Neuronal stem cell (in vitro differentiated cells): ENCODE measurements around the gene SLC35D1.

ENCODE experiments used
- DNase-seq: peaks from one replicate; pipeline ENCODE4 v3.0.0-alpha.2; 2013; ENCODE audit warnings: low spot score
- H2AFZ ChIP-seq: one replicate; pipeline ENCODE4 v1.6.1; 2013; ENCODE audit warnings: mild to moderate bottlenecking, low read length, inconsistent platforms
- H2AK5ac ChIP-seq: 2 replicates; pipeline ENCODE4 v1.6.1; 2013; ENCODE audit warnings: low read depth, mild to moderate bottlenecking, inconsistent platforms, low read length, moderate library complexity, mixed read lengths
- H2BK120ac ChIP-seq: 2 replicates; pipeline ENCODE4 v1.6.1; 2013; ENCODE audit warnings: low read depth, mild to moderate bottlenecking, inconsistent platforms, low read length, moderate library complexity, mixed read lengths
- H2BK12ac ChIP-seq: one replicate; pipeline ENCODE4 v1.6.1; 2013; ENCODE audit warnings: low read length, inconsistent platforms
- H2BK15ac ChIP-seq: 2 replicates; pipeline ENCODE4 v1.6.1; 2013; ENCODE audit warnings: mild to moderate bottlenecking, low read length, inconsistent platforms, mixed read lengths
- H2BK5ac ChIP-seq: one replicate; pipeline ENCODE4 v1.6.1; 2013; ENCODE audit warnings: inconsistent platforms, mild to moderate bottlenecking, low read length, moderate library complexity
- H3K14ac ChIP-seq: one replicate; pipeline ENCODE4 v1.6.1; 2013; ENCODE audit warnings: low read length, inconsistent platforms
- H3K18ac ChIP-seq: 2 replicates; pipeline ENCODE4 v1.6.1; 2013; ENCODE audit warnings: low read length, inconsistent platforms
- H3K23ac ChIP-seq: 2 replicates; pipeline ENCODE4 v1.6.1; 2013; ENCODE audit warnings: low read depth, mild to moderate bottlenecking, mixed read lengths, low read length, inconsistent platforms; ENCODE audit not compliant: poor library complexity
- H3K27ac ChIP-seq: replicated peaks from 3 replicates; pipeline ENCODE4 v1.5.1; 2013; ENCODE audit warnings: low read length, inconsistent platforms
- H3K27me3 ChIP-seq, 3 experiments: 2 replicates each; pipeline ENCODE4 v1.6.1; 2013; ENCODE audit warnings: low read length in 3 of 3, mild to moderate bottlenecking in 2 of 3, inconsistent platforms in 1 of 3, low read depth in 1 of 3, mixed read lengths in 1 of 3, moderate library complexity in 1 of 3; ENCODE audit not compliant: control insufficient read depth in 3 of 3, insufficient read depth in 3 of 3
- H3K36me3 ChIP-seq, 2 donors: replicated peaks in 1 of 2; 2 replicates each; pipeline ENCODE4 v1.6.1; 2013; ENCODE audit warnings: low read length in 2 of 2; ENCODE audit not compliant: control insufficient read depth in 2 of 2, insufficient read depth in 2 of 2
- H3K4ac ChIP-seq: 2 replicates; pipeline ENCODE4 v1.6.1; 2013; ENCODE audit warnings: inconsistent platforms, mild to moderate bottlenecking, low read length, moderate library complexity
- H3K4me1 ChIP-seq, 2 donors: 1 replicate in 1 of 2; 2 replicates in 1 of 2; pipeline ENCODE4 v1.6.1; 2013; ENCODE audit warnings: low read length in 2 of 2, low read depth in 1 of 2; ENCODE audit not compliant: control insufficient read depth in 2 of 2, insufficient read depth in 1 of 2
- H3K4me2 ChIP-seq: one replicate; pipeline ENCODE4 v1.6.1; 2013; ENCODE audit warnings: mild to moderate bottlenecking, low read length, inconsistent platforms; ENCODE audit not compliant: insufficient read depth, poor library complexity, severe bottlenecking
- H3K4me3 ChIP-seq, 2 donors: 2 replicates each; pipeline ENCODE4 v1.5.1; 2013; ENCODE audit warnings: low read length in 2 of 2, mild to moderate bottlenecking in 2 of 2, inconsistent platforms in 1 of 2, moderate library complexity in 1 of 2
- H3K79me1 ChIP-seq: one replicate; pipeline ENCODE4 v1.6.1; 2013; ENCODE audit warnings: low read depth, mild to moderate bottlenecking, inconsistent platforms, low read length, moderate library complexity
- H3K9ac ChIP-seq: one replicate; pipeline ENCODE4 v1.6.1; 2013; ENCODE audit warnings: mild to moderate bottlenecking, low read depth, low read length, inconsistent platforms; ENCODE audit not compliant: poor library complexity
- H3K9me3 ChIP-seq, 2 donors: replicated peaks in 1 of 2; 2 replicates each; pipeline versions ENCODE3 to v1.6.1; 2013; ENCODE audit warnings: low read length in 2 of 2, mild to moderate bottlenecking in 2 of 2, inconsistent platforms in 1 of 2, low read depth in 1 of 2, mixed read lengths in 1 of 2, moderate library complexity in 1 of 2; ENCODE audit not compliant: control insufficient read depth in 2 of 2, insufficient read depth in 1 of 2
- H4K8ac ChIP-seq: one replicate; pipeline ENCODE4 v1.6.1; 2013; ENCODE audit warnings: low read depth, mild to moderate bottlenecking, inconsistent platforms, low read length, moderate library complexity
- H4K91ac ChIP-seq: one replicate; pipeline ENCODE4 v1.6.1; 2013; ENCODE audit warnings: low read length, low read depth, mild to moderate bottlenecking, inconsistent platforms; ENCODE audit not compliant: poor library complexity
- WGBS, 2 donors: extraction: QIAGEN DNeasy Blood & Tissue Kit; methylation state at CpG; one replicate each; pipeline ENCODE4 v1.1.7; 2013; ENCODE audit warnings: missing lambda C conversion rate in 2 of 2, mixed read lengths in 1 of 2; ENCODE audit not compliant: insufficient read length in 2 of 2, insufficient replicate concordance in 1 of 2; ENCODE audit errors: extremely low coverage in 2 of 2; 5-methylcytosine and 5-hydroxymethylcytosine counted together

The SLC35D1 gene

DNA sequence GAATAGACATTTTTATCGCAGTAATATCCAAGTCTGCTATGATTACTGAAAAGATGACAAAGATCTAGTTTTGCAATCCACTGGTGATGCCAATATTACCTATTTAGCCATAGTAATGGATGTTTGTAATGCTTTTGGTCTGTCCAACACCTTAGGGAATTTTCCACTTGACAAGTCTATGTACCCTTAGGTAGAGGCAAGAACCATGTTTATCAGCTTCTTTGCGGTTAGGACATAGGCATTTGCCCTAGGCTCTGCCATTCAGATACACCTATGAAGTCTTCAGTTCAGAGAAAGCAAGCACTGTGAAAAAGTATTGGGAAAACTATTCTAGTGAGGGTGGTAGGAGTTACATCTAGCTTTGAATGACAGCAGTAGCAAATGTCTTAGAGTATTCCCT lies 40.2 kb upstream of the SLC35D1 start:
- H2BK15ac ChIP-seq = no peak overlapping the region
- H3K27ac ChIP-seq = no peak overlapping the region
- H3K9ac ChIP-seq = no peak overlapping the region
- H3K4me1 ChIP-seq = peaks cover 2 to 9% of the 10 kb centered on the region in 2 donors
- peaks cover 0 to 5% of the 10 kb centered on the region in 2 donors for H3K9me3 ChIP-seq
- H3K14ac ChIP-seq = no peak overlapping the region
- no peak overlapping the region for H2BK5ac ChIP-seq
- H3K18ac ChIP-seq = no peak overlapping the region
- no peak overlapping the region for H2AFZ ChIP-seq
- no peak overlapping the region for H3K4me2 ChIP-seq
- whole genome bisulfite sequencing, 2 donors = no CpG with 5 or more reads among the region's 2 CpGs
- no peak overlapping the region for H4K8ac ChIP-seq
- H3K27me3 ChIP-seq = no peaks in the 10 kb centered on the region
- no peak overlapping the region for H4K91ac ChIP-seq
- H2BK12ac ChIP-seq = no peak overlapping the region
- H3K79me1 ChIP-seq = no peaks in the 10 kb centered on the region
- no peak overlapping the region for H3K4me3 ChIP-seq
- H3K36me3 ChIP-seq = no peaks in the 10 kb centered on the region
- no peak overlapping the region for H2BK120ac ChIP-seq
- no peak overlapping the region for H3K4ac ChIP-seq
- DNase-seq = no peak
- H2AK5ac ChIP-seq = no peak overlapping the region
- no peak overlapping the region for H3K23ac ChIP-seq

DNA sequence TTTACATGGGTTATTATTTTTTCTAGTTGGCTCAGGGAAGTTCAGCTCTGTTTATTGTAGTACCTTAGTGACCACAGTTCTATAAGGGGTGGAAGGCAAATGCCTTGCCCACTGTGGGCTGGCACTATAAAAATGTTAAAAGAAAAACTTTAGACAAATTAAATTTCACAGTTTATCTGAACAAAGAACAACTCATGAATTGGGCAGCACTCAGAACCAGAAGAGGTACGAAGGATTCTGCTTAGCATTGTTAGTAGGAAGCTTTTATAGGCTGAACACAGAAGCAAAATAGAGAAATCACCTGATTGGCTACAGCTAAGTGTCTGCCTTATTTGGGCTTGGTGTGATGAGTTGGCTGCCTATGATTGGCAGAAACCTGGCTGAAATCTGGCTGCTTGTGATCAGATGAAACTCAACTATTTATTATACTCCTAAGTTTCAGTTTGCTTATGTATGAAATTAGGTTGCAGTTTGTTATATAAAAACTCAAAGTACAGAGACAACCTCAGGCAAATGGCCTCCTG lies 35.8 kb upstream of the SLC35D1 start:
- Histone ChIP-seq H3K27me3 (no peaks in the 10 kb centered on the region), H2AFZ (no peak overlapping the region), H3K79me1 (no peaks in the 10 kb centered on the region), H2BK12ac (no peak overlapping the region), H3K9ac (no peak overlapping the region), H2BK5ac (no peak overlapping the region), H3K4ac (no peak overlapping the region), H3K23ac (no peak overlapping the region), H3K36me3 (no peaks in the 10 kb centered on the region), H4K91ac (no peak overlapping the region), H3K9me3 (peaks cover 0 to 7% of the 10 kb centered on the region in 2 donors), H2BK15ac (no peak overlapping the region), H3K4me1 (no peaks in the 10 kb centered on the region), H3K4me3 (no peak overlapping the region), H3K18ac (no peak overlapping the region), H3K27ac (no peak overlapping the region), H2BK120ac (no peak overlapping the region), H3K14ac (no peak overlapping the region), H3K4me2 (no peak overlapping the region), H2AK5ac (no peak overlapping the region), H4K8ac (no peak overlapping the region)
- no peak for DNase-seq
- WGBS, 2 donors = no CpG with 5 or more reads among the region's 1 CpG

DNA sequence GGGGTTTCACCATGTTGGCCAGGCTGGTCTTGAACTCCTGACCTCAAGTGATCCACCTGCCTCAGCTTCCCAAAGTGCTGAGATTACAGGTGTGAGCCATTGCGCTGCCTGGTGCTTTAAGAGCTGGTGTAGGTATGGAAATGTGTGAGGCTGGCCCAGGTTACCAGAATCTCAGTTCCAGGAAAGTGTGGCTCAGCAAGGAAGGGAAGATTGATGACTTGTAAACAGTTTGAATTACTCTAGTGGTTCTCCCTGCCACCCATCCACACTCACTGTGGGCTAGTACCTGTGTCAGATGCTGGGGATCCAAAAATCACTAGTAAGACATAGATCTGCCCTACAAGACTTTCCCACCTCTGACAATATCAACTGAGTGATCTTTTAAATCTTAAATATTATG lies 34.5 kb upstream of the SLC35D1 start:
- H3K9me3 ChIP-seq = peaks cover 0 to 7% of the 10 kb centered on the region in 2 donors
- no peaks in the 10 kb centered on the region for H3K36me3 ChIP-seq
- H2BK15ac ChIP-seq = no peak overlapping the region
- H3K9ac ChIP-seq = no peak overlapping the region
- no peak overlapping the region for H3K18ac ChIP-seq
- no peak overlapping the region for H2AK5ac ChIP-seq
- no peaks in the 10 kb centered on the region for H3K4me1 ChIP-seq
- H4K91ac ChIP-seq = no peak overlapping the region
- H2BK120ac ChIP-seq = no peak overlapping the region
- no peak overlapping the region for H2AFZ ChIP-seq
- H4K8ac ChIP-seq = no peak overlapping the region
- DNase-seq = no peak
- WGBS, 2 donors = no CpG with 5 or more reads among the region's 1 CpG
- no peak overlapping the region for H3K23ac ChIP-seq
- H2BK12ac ChIP-seq = no peak overlapping the region
- no peak overlapping the region for H3K4ac ChIP-seq
- no peak overlapping the region for H3K27ac ChIP-seq
- H3K27me3 ChIP-seq = no peaks in the 10 kb centered on the region
- H3K79me1 ChIP-seq = no peaks in the 10 kb centered on the region
- H2BK5ac ChIP-seq = no peak overlapping the region
- H3K4me2 ChIP-seq = no peak overlapping the region
- no peak overlapping the region for H3K4me3 ChIP-seq
- H3K14ac ChIP-seq = no peak overlapping the region

DNA sequence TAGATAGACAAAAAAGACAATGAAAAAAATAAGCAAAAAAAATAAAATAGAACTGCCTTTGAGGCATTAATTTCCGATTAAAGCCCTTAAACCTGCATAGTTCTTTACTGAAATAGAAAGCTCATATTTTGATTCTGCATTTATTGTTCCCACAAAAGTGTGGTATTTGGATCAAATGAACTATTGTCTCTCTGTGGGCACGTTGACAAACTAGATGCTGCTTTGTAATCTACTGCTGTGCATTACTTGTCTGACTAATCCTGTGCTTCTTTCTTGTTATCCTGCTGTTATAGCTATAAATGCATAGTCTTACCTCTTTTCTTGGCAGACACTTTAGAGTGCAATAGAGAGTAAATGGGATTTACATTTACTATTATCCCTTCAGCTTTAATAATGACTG lies 31.4 kb upstream of the SLC35D1 start:
- H3K23ac ChIP-seq = no peak overlapping the region
- H2BK120ac ChIP-seq = no peak overlapping the region

More for the DNA sequence above, 31.4 kb upstream of the SLC35D1 start:
- Histone ChIP-seq H2BK5ac (no peak overlapping the region), H4K91ac (no peak overlapping the region), H3K4me2 (no peak overlapping the region), H4K8ac (no peak overlapping the region), H3K27ac (no peak overlapping the region), H3K14ac (no peak overlapping the region), H3K36me3 (no peaks in the 10 kb centered on the region), H3K9me3 (peaks cover 0 to 7% of the 10 kb centered on the region in 2 donors), H2BK12ac (no peak overlapping the region), H3K27me3 (no peaks in the 10 kb centered on the region), H2BK15ac (no peak overlapping the region), H3K4me1 (no peaks in the 10 kb centered on the region), H3K4me3 (no peak overlapping the region), H2AFZ (no peak overlapping the region), H3K4ac (no peak overlapping the region), H3K18ac (no peak overlapping the region), H3K79me1 (no peaks in the 10 kb centered on the region), H2AK5ac (no peak overlapping the region), H3K9ac (no peak overlapping the region)
- DNase-seq = no peak
- WGBS, 2 donors = no CpG with 5 or more reads among the region's 2 CpGs
